HG02884 (cell line): Measurements from ENCODE around the gene RTN4IP1.

Experiments
- ATAC-seq: cut with Tn5 transposase; IDR thresholded peaks from one replicate; pipeline ENCODE4 v1.9.1; 2021; ENCODE audit warnings: mild to moderate bottlenecking, moderate library complexity; ENCODE audit not compliant: unreplicated experiment

Gene RTN4IP1

DNA sequence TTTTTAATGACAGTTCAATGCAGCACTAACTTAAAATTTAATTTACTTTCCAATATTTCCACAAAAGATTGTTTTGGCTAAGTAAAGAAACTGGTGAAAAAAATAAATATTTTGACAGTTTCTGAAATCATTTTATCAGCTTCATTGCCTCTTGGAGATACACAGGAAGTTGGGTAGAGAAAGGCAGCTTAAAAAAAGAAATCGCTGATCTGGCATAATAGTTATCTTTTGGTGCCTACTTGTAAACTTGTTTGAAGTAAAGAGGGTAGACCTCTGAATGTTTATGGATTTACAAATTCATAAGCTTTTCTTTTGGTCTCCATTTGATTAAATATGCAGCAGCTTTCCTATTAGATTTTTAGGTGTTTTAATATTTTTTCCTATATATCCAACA is 103.4 kb downstream of the RTN4IP1 start:
- no peak for ATAC-seq

DNA sequence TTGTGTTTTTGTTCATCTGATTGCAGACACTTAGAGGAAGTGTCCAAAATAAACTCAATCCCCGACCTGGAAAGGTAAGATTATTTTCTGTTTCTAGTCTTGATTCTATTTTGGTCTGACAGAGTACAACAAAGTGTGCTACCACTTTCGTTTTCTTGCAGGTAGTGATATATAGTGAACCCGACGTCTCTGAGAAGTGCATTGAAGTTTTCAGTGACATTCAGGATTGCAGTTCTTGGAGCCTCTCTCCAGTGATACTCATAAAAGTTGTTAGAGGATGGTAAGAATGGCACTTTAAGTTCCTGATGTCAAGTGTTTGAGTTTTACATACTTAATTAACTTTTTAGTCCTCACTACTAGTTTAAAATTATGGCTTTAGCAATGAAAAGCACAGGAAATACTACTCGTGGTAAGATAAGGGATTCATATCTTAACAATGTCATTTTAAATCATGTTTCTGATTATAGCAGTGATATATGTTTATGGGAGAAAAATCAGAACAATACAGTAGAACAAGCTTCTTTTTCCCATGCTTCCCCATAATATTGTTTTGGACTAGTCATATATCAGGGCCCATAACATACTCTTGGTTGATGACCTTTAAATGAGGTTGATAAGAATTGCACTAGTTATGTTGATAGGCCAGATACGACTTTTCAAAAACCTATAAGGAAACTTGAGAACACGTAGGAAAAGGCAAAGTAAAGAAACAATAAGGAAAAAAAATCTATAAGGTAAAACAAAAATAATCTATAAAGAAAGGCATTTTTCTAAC is 104.0 kb downstream of the RTN4IP1 start:
- peak; percentile 40 for ATAC-seq

DNA sequence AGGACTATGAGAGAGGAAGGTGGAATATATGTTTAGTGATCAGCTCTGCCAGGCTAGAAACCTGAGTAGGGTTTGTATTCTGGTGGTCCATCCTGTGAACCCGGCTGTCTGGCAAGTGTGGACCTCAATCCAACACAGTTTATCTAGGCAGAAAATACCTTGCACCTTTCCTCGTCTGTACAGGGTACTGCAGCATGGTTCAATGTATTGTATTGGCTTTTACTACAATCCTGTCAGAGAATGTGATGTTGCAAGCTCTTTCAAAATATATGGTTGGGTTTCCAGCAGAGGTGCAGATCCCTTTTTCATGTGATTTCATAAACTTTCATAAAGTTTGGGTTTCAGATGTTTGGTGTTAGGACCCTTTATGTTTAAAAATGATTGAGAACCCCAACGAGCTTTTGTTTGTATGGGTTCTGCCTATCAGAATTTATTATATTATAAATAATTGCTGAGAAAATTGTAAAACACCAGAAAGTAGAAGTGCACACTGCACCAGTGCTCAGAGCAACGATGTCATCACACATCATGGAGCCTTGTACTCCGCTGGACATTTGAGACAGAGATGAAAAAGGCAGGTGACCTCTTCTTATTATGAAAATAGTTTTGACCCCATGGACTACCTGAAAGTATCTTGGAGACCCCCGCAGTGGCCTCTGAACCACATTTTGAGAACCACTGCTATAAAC is 106.6 kb downstream of the RTN4IP1 start:
- ATAC-seq, result no peak
